HL-60 (cell line): ENCODE measurements around the gene ERCC4.

Source experiments
- CTCF ChIP-seq: IDR thresholded peaks from one replicate; pipeline ENCODE4 v1.5.1; 2011; ENCODE audit warnings: low read length, control low read depth, inconsistent platforms; ENCODE audit not compliant: insufficient read depth
- GABPA ChIP-seq: IDR thresholded peaks from 2 replicates; pipeline ENCODE4 v1.6.1; 2012; ENCODE audit warnings: low read depth

DNA sequence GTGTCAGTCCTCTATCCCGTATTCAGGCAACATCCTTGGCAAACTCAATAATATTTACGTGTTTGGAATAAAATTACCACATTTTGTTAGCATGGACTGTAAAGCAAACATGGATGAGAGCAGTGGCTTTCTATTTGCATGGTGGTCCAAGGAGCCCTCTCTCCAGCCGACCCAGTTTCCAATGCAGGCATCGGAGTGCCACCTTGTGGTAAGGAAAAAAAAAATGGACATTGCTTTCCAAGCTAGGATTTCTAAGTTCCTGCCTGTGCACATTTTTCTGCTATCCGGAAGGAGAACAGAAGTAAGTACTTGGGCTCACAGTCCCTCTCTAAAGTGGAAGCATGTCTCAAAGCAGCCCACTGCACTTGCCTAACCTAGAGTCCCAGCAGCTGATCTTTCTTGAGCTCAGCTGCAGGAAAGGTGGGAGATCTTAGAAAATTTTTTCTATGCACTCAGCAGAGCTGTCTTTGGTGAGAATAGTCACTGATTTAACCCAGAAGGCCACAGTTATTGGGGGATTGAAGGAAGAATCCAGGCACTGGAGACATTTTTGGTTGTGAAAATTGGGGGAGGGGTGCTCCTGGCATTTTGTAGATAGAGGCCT is 46.0 kb upstream of the ERCC4 start:
- TF ChIP-seq CTCF (no peak), GABPA (no peak)
